CD4-positive, alpha-beta T cell treated with Interleukin-6 at 100 ng/mL for 8 hours (primary cell): ENCODE measurements around the gene RACGAP1.

Source experiments
- DNase-seq: peaks from one replicate; pipeline ENCODE4 v3.0.0-alpha.2; 2020; ENCODE audit warnings: mixed read lengths, low spot score

RACGAP1 gene

GRCh38 chr12:49941556-49942511, 83.5 kb downstream of the RACGAP1 start:
- DNase-seq, result no peak

GRCh38 chr12:49939707-49940106, 85.6 kb downstream of the RACGAP1 start:
- DNase-seq, result no peak

GRCh38 chr12:49939307-49939706, 86.0 kb downstream of the RACGAP1 start:
- DNase-seq, result no peak
